COR-L47 (cell line): ENCODE measurements around the gene RAB31.

Experiments
- DNase-seq: peaks from one replicate; lab custom pipeline; 2025; lab: John Stamatoyannopoulos, UW

Gene RAB31

GRCh38 chr18:9712611-9713010 is 4.5 kb downstream of the RAB31 start:
- DNase-seq = no peak

- no peak for DNase-seq
Observed at GRCh38 chr18:9714266-9715087, 6.4 kb downstream of the RAB31 start.

GRCh38 chr18:9715088-9715343 is 6.9 kb downstream of the RAB31 start:
- no peak for DNase-seq

- DNase-seq = no peak
Observed at GRCh38 chr18:9715978-9716774, 8.1 kb downstream of the RAB31 start.

GRCh38 chr18:9716780-9717563 is 8.9 kb downstream of the RAB31 start:
- no peak for DNase-seq

GRCh38 chr18:9719421-9719981 is 11.4 kb downstream of the RAB31 start:
- DNase-seq = peak; percentile 83

- DNase-seq = no peak
Observed at GRCh38 chr18:9720327-9720726, 12.2 kb downstream of the RAB31 start.

GRCh38 chr18:9721893-9722550 is 13.9 kb downstream of the RAB31 start:
- DNase-seq = no peak

GRCh38 chr18:9722691-9723090 is 14.6 kb downstream of the RAB31 start:
- peak; percentile 67 for DNase-seq

GRCh38 chr18:9724797-9725585 is 16.9 kb downstream of the RAB31 start:
- DNase-seq = no peak

- DNase-seq = no peak
Observed at GRCh38 chr18:9726175-9726574, 18.1 kb downstream of the RAB31 start.

- no peak for DNase-seq
Observed at GRCh38 chr18:9726936-9727335, 18.8 kb downstream of the RAB31 start.

GRCh38 chr18:9730786-9731185 is 22.7 kb downstream of the RAB31 start:
- no peak for DNase-seq

GRCh38 chr18:9731380-9731779 is 23.3 kb downstream of the RAB31 start:
- DNase-seq = no peak

GRCh38 chr18:9732031-9732430 is 23.9 kb downstream of the RAB31 start:
- DNase-seq = no peak

- no peak for DNase-seq
Observed at GRCh38 chr18:9734189-9734588, 26.1 kb downstream of the RAB31 start.

GRCh38 chr18:9735238-9735637 is 27.1 kb downstream of the RAB31 start:
- DNase-seq = no peak

GRCh38 chr18:9735879-9736278 is 27.8 kb downstream of the RAB31 start:
- no peak for DNase-seq

GRCh38 chr18:9736286-9736835 is 28.3 kb downstream of the RAB31 start:
- no peak for DNase-seq

- DNase-seq = no peak
Observed at GRCh38 chr18:9737006-9737405, 28.9 kb downstream of the RAB31 start.
